GM06990 (cell line): ENCODE results near the gene ARF3.

Source experiments
- DNase-seq: peaks from one replicate; pipeline ENCODE4 v3.0.0-alpha.2; 2011; ENCODE audit not compliant: insufficient read length; ENCODE audit errors: extremely low read depth
- H3K27me3 ChIP-seq: replicated peaks from 2 replicates; pipeline ENCODE4 v1.6.0; 2011; ENCODE audit warnings: low read length; ENCODE audit not compliant: control insufficient read depth, insufficient read depth
- H3K36me3 ChIP-seq: 2 replicates; pipeline ENCODE4 v1.5.1; 2011; ENCODE audit warnings: low read length; ENCODE audit not compliant: control insufficient read depth, insufficient read depth
- H3K4me3 ChIP-seq: replicated peaks from 2 replicates; pipeline ENCODE4 v1.5.1; 2011; ENCODE audit warnings: low read depth, mild to moderate bottlenecking, control low read depth, low read length
- CTCF ChIP-seq: IDR thresholded peaks from 2 replicates; pipeline ENCODE4 v1.5.1; 2011; ENCODE audit warnings: low read length, control low read depth, mild to moderate bottlenecking, inconsistent platforms; ENCODE audit not compliant: insufficient read depth, poor library complexity, severe bottlenecking

ARF3 gene

DNA sequence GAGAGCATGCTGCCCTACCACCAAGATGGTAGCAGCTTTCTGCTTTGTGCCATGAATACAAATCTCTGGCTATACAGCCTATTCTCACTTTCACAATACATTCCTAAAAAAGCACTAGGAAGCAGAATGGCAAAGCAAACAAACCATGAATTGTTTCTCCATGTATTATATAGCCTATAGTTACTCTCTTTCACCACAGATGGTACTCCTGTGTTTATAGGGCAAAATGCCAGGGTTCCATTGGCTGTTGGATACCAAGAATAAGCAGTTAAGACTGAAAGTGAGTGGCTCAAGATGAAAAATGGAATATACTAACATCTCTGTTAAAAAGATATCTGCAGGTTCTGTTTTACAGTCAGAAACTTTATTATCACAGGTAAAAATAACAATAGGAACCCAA, 11.1 kb downstream of the ARF3 start:
- Histone ChIP-seq H3K27me3 (no peaks in the 10 kb centered on the region), H3K4me3 (no peak overlapping the region), H3K36me3 (peaks cover 2% of the 10 kb centered on the region)
- DNase-seq: no peak
- no peak for TF ChIP-seq CTCF

GRCh38 chr12:48943221-48943620, 14.1 kb downstream of the ARF3 start:
- Histone ChIP-seq H3K36me3 (peaks cover 21% of the 10 kb centered on the region), H3K4me3 (no peak overlapping the region), H3K27me3 (no peaks in the 10 kb centered on the region)
- TF ChIP-seq CTCF: no peak
- DNase-seq: no peak

DNA sequence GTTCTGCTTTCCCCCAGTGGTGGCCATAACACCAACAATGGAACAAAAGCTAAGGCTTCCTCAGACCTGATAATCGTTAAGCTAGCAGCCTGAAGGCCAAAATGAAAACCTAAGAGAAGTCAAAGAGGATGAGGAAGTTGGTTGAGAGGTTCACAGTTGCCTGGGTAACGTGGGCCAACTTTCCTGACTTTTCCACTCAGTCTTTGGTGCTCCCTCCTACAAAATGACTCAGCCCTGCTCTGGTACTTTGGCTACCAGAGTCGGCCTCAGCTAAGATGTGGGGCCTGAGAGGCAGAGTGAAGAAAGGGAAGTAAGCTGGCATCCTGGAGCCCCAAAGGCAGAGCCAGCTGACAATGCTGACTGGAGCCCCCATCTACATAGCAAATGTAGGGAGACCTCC, 17.1 kb downstream of the ARF3 start:
- Histone ChIP-seq H3K4me3 (no peak overlapping the region), H3K27me3 (no peaks in the 10 kb centered on the region), H3K36me3 (peaks cover 29% of the 10 kb centered on the region)
- DNase-seq: no peak
- TF ChIP-seq CTCF: no peak

DNA sequence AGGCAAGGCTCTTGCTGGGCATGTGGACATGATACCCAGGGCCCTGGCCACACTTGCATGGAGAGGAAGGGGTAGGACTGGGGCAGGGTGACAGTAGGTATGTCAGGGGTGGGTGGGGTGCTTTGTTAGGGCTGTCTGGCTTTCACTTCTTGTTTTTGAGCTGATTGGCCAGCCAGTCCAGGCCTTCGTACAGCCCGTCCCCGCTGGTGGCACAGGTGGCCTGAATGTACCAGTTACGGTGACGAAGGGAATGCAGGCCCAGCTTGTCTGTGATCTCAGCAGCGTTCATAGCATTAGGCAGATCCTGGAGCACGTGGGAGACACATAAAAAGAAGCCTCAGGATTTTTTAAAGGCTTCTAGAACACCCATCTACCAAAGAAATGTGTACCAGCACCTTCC, 18.5 kb downstream of the ARF3 start:
- no peak for TF ChIP-seq CTCF
- H3K4me3 ChIP-seq: no peak overlapping the region
- no peaks in the 10 kb centered on the region for H3K27me3 ChIP-seq
- DNase-seq: no peak
- H3K36me3 ChIP-seq: peaks cover 29% of the 10 kb centered on the region

DNA sequence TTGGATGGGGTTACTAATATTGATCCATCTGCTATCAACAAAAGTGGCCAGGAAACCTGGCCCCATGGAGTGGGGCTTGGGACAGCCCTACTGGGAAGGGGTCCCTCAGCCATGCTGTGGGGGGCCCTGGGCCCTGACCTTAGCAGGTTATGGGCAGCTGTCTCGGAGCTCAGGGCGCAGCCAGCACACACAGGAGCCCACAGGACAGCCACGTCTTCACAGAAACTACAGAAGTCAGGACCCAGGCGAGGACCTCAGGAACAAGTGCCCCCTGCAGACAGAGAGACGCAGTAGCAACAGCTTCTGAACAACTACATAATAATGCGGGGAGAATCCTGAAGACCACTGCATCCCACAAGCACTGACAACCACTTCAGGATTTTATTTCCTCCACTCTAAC, 20.1 kb downstream of the ARF3 start:
- no peak overlapping the region for H3K4me3 ChIP-seq
- H3K36me3 ChIP-seq: peaks cover 33% of the 10 kb centered on the region
- peak; percentile 5 for TF ChIP-seq CTCF
- DNase-seq: no peak
- H3K27me3 ChIP-seq: no peaks in the 10 kb centered on the region

DNA sequence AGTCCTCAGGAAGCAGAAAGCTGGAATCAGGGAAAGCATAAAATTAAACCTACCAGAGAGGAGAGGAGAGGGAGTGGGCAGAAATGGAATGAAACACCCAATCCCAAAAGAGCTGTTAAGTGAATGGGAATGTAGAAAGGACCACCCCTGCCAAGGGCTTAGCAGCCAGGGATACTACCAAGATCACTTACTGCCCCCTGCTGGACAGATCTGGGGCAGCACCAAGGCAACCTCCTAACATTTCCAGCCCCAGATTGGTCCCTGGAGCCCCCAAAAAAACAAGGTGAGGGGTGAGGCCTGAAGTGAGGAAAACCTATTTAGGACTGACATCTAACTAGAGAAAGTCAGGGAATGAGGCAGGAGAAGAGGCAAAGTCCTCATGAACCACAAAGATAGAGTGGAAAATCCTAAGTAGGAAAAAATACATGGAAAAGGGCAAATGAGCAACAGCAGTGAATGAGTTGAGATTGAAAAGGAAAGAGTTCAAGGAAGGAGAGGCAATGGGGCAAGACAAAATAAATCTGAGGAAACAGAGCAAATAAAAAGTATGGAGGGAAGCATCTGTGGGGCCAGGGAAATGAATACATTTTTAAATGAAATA, 20.8 kb downstream of the ARF3 start:
- TF ChIP-seq CTCF: peak; percentile 96
- DNase-seq: no peak
- Histone ChIP-seq H3K36me3 (peaks cover 33% of the 10 kb centered on the region), H3K4me3 (no peak overlapping the region), H3K27me3 (no peaks in the 10 kb centered on the region)
